Measurements from ENCODE around the gene ARHGAP6. TPM values are rescaled to one million over a fixed set of nuclear protein-coding genes. Genes with fewer than 3 reads are reported as not detected.

The ARHGAP6 gene
- total and polyA plus RNA-seq, 9 of the 15 experiments (the other 6 are each of a cell fraction or from before 2014, with no cell fraction given), result 12.5 to 63.6 (median 41.8) TPM

GRCh38 chrX:11386001-11386523 lies 279.7 kb downstream of the ARHGAP6 start (continued):
- TF ChIP-seq TCF15 (CRISPR knock-in tag; IDR thresholded peaks at IDR 0.05), result no peak
- no peak for TF ChIP-seq UBTF (IDR thresholded peaks at IDR 0.05; ENCODE audit: borderline replicate concordance in 1 of 2, low read depth in 2 of 2, low read length in 2 of 2)
- no peak for TF ChIP-seq ESRRB (CRISPR knock-in tag; IDR thresholded peaks at IDR 0.05; ENCODE audit: borderline replicate concordance)
- peak; percentile 71 for TF ChIP-seq FOSL1 (tag; conservative IDR thresholded peaks at IDR 0.05)
- peak; percentile 38; the same call in 1 of the 2 replicates for TF ChIP-seq ARID1B (IDR thresholded peaks at IDR 0.05)
- no peak for TF ChIP-seq RNF2 (IDR thresholded peaks at IDR 0.05)
- no peak for TF ChIP-seq CLOCK (CRISPR knock-in tag; IDR thresholded peaks at IDR 0.05; ENCODE audit: borderline replicate concordance)
- TF ChIP-seq ZC3H11A (IDR thresholded peaks at IDR 0.05; ENCODE audit: low read depth, low read length), result no peak
- no peak for TF ChIP-seq E2F3 (CRISPR knock-in tag; IDR thresholded peaks at IDR 0.05)
- no peak for TF ChIP-seq MECOM (CRISPR knock-in tag; IDR thresholded peaks at IDR 0.05)
- TF ChIP-seq THAP7 (CRISPR knock-in tag; IDR thresholded peaks at IDR 0.05), result no peak
- no peak; the same call in 1 of the 2 replicates for TF ChIP-seq TEAD4 (IDR thresholded peaks at IDR 0.05; ENCODE audit: low read length)
- TF ChIP-seq TEAD4 (CRISPR knock-in tag; IDR thresholded peaks at IDR 0.05; ENCODE audit: borderline replicate concordance), result no peak
